Calu3 (cell line): ENCODE measurements around the gene ZYG11B. TPM values are rescaled to one million over a fixed set of nuclear protein-coding genes. Genes with fewer than 3 reads are reported as not detected.

Experiments used
- BruUV-seq: library from RNA; stranded (reverse); fragments of 400-500 nt; replicated peaks from 2 replicates; lab custom pipeline; 2021; lab: Mats Ljungman, UMichigan
- CTCF ChIA-PET: fragments of 300-600 bp; sonication (Branson Sonifier 250); formaldehyde crosslinking; loops from one replicate; lab custom pipeline; 2022; ENCODE audit warnings: antibody characterized with exemption; lab: Charles Lee
- DNase-seq: peaks from one replicate; pipeline ENCODE4 v3.0.0; 2022
- H3K27ac Mint-ChIP-seq: one replicate; pipeline ENCODE4 v1.8.0; 2022; ENCODE audit warnings: mixed read lengths; ENCODE audit not compliant: unreplicated experiment
- H3K27me3 Mint-ChIP-seq: one replicate; pipeline ENCODE4 v1.8.0; 2022; ENCODE audit warnings: mixed read lengths; ENCODE audit not compliant: unreplicated experiment
- H3K36me3 Mint-ChIP-seq: one replicate; pipeline ENCODE4 v1.8.0; 2022; ENCODE audit warnings: mild to moderate bottlenecking, moderate library complexity, mixed read lengths; ENCODE audit not compliant: insufficient read depth, unreplicated experiment
- H3K4me1 Mint-ChIP-seq: one replicate; pipeline ENCODE4 v1.8.0; 2022; ENCODE audit warnings: mild to moderate bottlenecking, low read depth, mixed read lengths; ENCODE audit not compliant: unreplicated experiment
- H3K4me3 Mint-ChIP-seq: one replicate; pipeline ENCODE4 v1.8.0; 2022; ENCODE audit warnings: mild to moderate bottlenecking, low read depth, moderate library complexity, mixed read lengths; ENCODE audit not compliant: unreplicated experiment
- H3K9me3 Mint-ChIP-seq: one replicate; pipeline ENCODE4 v1.8.0; 2022; ENCODE audit warnings: low read depth, mixed read lengths; ENCODE audit not compliant: unreplicated experiment
- intact Hi-C: fragments of 100-400 bp; cut with micrococcal nuclease; formaldehyde crosslinking; loops from one replicate; pipeline ENCODE4 v1.10.0; 2022; ENCODE audit not compliant: unreplicated experiment
- total RNA-seq: library from RNA; stranded (reverse); gene quantifications from 2 replicates; pipeline ENCODE4 v1.2.3, GENCODE V29; 2022
- TF ChIP-seq, protein P1 (sequence below): fragments of 200-600 bp; IDR thresholded peaks from one replicate; pipeline ENCODE4 v1.8.0; 2022; ENCODE audit warnings: antibody characterized with exemption; ENCODE audit not compliant: unreplicated experiment

Gene ZYG11B
- total RNA-seq, 1 experiment from 2014 or later: 14.8 TPM

DNA sequence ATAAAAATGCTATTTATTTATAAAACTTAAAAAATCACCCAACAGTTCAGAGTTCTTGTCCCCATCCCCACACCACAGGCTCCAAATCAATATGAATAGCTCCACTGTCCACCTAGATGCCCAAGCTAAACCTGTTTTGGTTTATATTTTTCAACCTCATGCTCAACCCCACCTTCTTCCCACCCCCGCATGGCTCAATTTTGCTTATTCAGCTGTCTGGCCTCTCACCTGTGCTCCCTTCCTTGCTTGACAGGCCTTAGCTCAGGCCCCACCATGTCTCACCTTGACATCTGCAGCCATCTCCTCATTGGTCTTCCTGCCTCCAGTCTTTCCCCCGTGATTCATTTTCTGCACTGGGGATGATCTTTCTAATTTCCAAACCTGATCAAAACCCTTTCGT lies 45.9 kb upstream of the ZYG11B start:
- TF ChIP-seq, protein P1, sequence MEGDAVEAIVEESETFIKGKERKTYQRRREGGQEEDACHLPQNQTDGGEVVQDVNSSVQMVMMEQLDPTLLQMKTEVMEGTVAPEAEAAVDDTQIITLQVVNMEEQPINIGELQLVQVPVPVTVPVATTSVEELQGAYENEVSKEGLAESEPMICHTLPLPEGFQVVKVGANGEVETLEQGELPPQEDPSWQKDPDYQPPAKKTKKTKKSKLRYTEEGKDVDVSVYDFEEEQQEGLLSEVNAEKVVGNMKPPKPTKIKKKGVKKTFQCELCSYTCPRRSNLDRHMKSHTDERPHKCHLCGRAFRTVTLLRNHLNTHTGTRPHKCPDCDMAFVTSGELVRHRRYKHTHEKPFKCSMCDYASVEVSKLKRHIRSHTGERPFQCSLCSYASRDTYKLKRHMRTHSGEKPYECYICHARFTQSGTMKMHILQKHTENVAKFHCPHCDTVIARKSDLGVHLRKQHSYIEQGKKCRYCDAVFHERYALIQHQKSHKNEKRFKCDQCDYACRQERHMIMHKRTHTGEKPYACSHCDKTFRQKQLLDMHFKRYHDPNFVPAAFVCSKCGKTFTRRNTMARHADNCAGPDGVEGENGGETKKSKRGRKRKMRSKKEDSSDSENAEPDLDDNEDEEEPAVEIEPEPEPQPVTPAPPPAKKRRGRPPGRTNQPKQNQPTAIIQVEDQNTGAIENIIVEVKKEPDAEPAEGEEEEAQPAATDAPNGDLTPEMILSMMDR: no peak
- intact Hi-C loops: loop anchor here (10.0 kb wide), 2 partner anchors 186 to 276 kb away; partner anchors contain the start of genes ORC1 and PRPF38A
- no peak overlapping the region for H3K27ac Mint-ChIP-seq
- H3K4me1 Mint-ChIP-seq: peaks cover 8% of the 10 kb centered on the region
- BruUV-seq: no TSS peak
- DNase-seq: no peak
- H3K36me3 Mint-ChIP-seq: peaks cover 13% of the 10 kb centered on the region
- no peak overlapping the region for H3K4me3 Mint-ChIP-seq
- no peaks in the 10 kb centered on the region for H3K27me3 Mint-ChIP-seq
- CTCF ChIA-PET: interaction anchor here (0.5 kb wide), 1 partner anchor 242 kb away, joined by 6 read pairs; no protein-coding TSS in a partner anchor
- H3K9me3 Mint-ChIP-seq: no peaks in the 10 kb centered on the region

DNA sequence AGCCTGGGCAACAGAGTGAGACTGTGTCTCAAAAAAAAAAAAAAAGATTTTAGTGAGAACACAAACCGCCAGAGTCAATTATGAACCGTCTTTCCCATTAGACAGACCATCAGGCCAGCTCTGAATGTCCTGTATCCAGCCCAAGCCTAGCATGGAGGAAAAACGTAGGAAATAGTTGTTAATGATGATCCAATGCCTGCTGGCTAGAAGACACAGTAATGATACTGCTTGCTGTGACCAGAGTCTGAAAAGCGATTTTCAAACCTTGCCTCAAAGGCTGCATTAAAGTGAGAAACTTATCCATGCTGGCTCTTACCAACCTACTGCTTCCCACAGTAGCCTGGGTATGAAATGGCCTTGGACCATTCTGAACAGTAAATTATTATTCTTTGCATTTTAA lies 45.1 kb upstream of the ZYG11B start:
- no peak overlapping the region for H3K27ac Mint-ChIP-seq
- CTCF ChIA-PET: interaction anchor here (0.7 kb wide), 1 partner anchor 263 kb away, joined by 3 read pairs; no protein-coding TSS in a partner anchor

DNA sequence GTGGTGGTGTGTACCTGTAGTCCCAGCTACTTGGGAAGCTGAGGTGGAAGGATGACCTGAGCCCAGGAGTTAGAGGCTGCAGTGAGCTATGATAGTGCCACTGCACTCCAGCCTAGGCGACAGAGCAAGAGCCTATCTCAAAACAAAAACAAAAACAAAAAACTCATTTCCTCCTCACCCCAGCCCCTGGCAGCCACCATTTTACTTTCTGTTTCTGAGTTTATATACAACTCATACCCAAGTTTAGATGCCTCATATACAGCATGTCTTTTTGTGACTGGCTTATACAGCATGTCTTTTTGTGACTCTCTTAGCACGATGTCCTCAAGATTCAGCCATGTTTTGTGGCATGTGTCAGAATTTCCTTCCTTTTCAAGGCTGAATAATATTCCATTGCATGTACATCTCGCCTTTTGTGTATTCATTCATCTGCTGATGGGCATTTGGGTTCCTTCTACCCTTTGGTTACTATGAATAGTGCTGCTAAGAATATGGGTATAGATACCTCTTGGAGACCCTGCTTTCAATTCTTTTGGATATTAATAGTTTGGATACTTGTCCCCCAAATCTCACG lies 42.8 kb upstream of the ZYG11B start:
- Mint-ChIP-seq H3K36me3 (peaks cover 39% of the 10 kb centered on the region), H3K4me3 (no peak overlapping the region), H3K27ac (no peak overlapping the region), H3K9me3 (no peaks in the 10 kb centered on the region), H3K27me3 (no peaks in the 10 kb centered on the region), H3K4me1 (no peaks in the 10 kb centered on the region)
- TF ChIP-seq, protein P1: no peak
- CTCF ChIA-PET: no interaction called here
- BruUV-seq: no TSS peak
- intact Hi-C loops: loop anchor here (10.0 kb wide), 2 partner anchors 189 to 279 kb away; partner anchors contain the start of genes ORC1 and PRPF38A
- no peak for DNase-seq

More for the DNA sequence above, 45.1 kb upstream of the ZYG11B start:
- Mint-ChIP-seq H3K4me3 (no peak overlapping the region), H3K36me3 (peaks cover 18% of the 10 kb centered on the region), H3K9me3 (no peaks in the 10 kb centered on the region), H3K4me1 (peaks cover 8% of the 10 kb centered on the region), H3K27me3 (no peaks in the 10 kb centered on the region)
- BruUV-seq: no TSS peak
- TF ChIP-seq, protein P1: no peak
- intact Hi-C loops: loop anchor here (10.0 kb wide), 2 partner anchors 186 to 276 kb away; partner anchors contain the start of genes ORC1 and PRPF38A
- no peak for DNase-seq

DNA sequence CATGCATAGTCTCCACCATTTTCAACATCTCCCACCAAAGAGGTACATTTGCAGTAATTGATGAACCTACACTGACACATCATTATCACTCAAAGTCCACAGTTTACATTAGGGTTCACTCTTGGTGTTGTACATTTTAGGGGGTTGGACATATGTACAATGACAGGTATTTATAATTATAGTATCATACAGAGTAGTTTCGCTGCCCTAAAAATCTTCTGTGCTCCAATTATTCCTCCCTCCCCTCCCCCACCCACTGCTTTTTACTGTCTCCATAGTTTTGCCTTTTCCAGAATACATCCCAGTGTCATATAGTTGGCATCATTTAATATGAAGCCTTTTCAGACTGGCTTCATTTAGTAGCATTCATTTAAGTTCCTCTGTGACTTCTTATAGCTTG lies 41.7 kb upstream of the ZYG11B start:
- CTCF ChIA-PET: interaction anchor here (0.6 to 1.3 kb wide), 4 partner anchors 9 to 1540 kb away, joined by 3 to 7 read pairs (median 4); partner anchors contain the start of genes ORC1 and PRPF38A
- DNase-seq: no peak
- TF ChIP-seq, protein P1: no peak
- H3K9me3 Mint-ChIP-seq: no peaks in the 10 kb centered on the region
- H3K27ac Mint-ChIP-seq: no peak overlapping the region
- no TSS peak for BruUV-seq
- H3K4me1 Mint-ChIP-seq: no peaks in the 10 kb centered on the region
- H3K36me3 Mint-ChIP-seq: peaks cover 46% of the 10 kb centered on the region
- intact Hi-C loops: loop anchor here (10.0 kb wide), 2 partner anchors 190 to 280 kb away; partner anchors contain the start of genes ORC1 and PRPF38A
- H3K4me3 Mint-ChIP-seq: no peak overlapping the region
- H3K27me3 Mint-ChIP-seq: no peaks in the 10 kb centered on the region
